Measurements from ENCODE around the gene SCARB1. TPM values are rescaled to one million over a fixed set of nuclear protein-coding genes. Genes with fewer than 3 reads are reported as not detected.

The SCARB1 gene
- total RNA-seq, 4 donors from 2014 or later = 18.6 to 41.8 (median 26.7) TPM

- H3K4me3 ChIP-seq (ENCODE audit: low read depth, poor library complexity, severe bottlenecking) = no peak overlapping the region
- peak; percentile 69 to 96 for DNase-seq (ENCODE audit: low spot score in 2 of 2)
- WGBS, 2 donors = 25 to 29% methylated on average over 20 to 21 of the region's 21 CpGs
- intact Hi-C loops (cut with DNase I; ENCODE audit: low total_unique reads) = loop anchor here (10.0 kb wide), 2 partner anchors 202 to 422 kb away; partner anchors contain the start of gene NCOR2
- TF ChIP-seq POLR2A (IDR thresholded peaks at IDR 0.05) = no peak
- peak in 1 of 3 donors; percentile 95 for TF ChIP-seq CTCF (IDR thresholded peaks at IDR 0.05)
Measured at GRCh38 chr12:124767066-124767821, 96.4 kb downstream of the SCARB1 start.

- DNase-seq (ENCODE audit: low spot score in 2 of 2) = no peak
- TF ChIP-seq POLR2A (IDR thresholded peaks at IDR 0.05) (no peak), CTCF (IDR thresholded peaks at IDR 0.05) (no peak)
- intact Hi-C loops (cut with DNase I; ENCODE audit: low total_unique reads) = loop anchor here (10.0 kb wide), 2 partner anchors 202 to 422 kb away; partner anchors contain the start of gene NCOR2
- no peak overlapping the region for H3K4me3 ChIP-seq (ENCODE audit: low read depth, poor library complexity, severe bottlenecking)
Measured at GRCh38 chr12:124766727-124767065, 97.0 kb downstream of the SCARB1 start.

GRCh38 chr12:124765581-124766489 is 97.8 kb downstream of the SCARB1 start:
- no peak overlapping the region for H3K4me3 ChIP-seq (ENCODE audit: low read depth, poor library complexity, severe bottlenecking)
- DNase-seq (ENCODE audit: low spot score in 2 of 2) = no peak
- no peak for TF ChIP-seq CTCF (IDR thresholded peaks at IDR 0.05)
- no peak for TF ChIP-seq POLR2A (IDR thresholded peaks at IDR 0.05)
- WGBS, 2 donors = 36 to 46% methylated on average over 9 of the region's 9 CpGs
- intact Hi-C loops (cut with DNase I; ENCODE audit: low total_unique reads) = loop anchor here (10.0 kb wide), 2 partner anchors 201 to 421 kb away; partner anchors contain the start of gene NCOR2

GRCh38 chr12:124764870-124765580 is 98.6 kb downstream of the SCARB1 start:
- 51 to 53% methylated on average over 2 of the region's 2 CpGs for WGBS, 2 donors
- H3K4me3 ChIP-seq (ENCODE audit: low read depth, poor library complexity, severe bottlenecking) = no peak overlapping the region
- TF ChIP-seq CTCF (IDR thresholded peaks at IDR 0.05) (no peak), POLR2A (IDR thresholded peaks at IDR 0.05) (no peak)
- intact Hi-C loops (cut with DNase I; ENCODE audit: low total_unique reads) = loop anchor here (10.0 kb wide), 2 partner anchors 200 to 420 kb away; partner anchors contain the start of gene NCOR2
- peak in 1 of 2 donors; percentile 78 for DNase-seq (ENCODE audit: low spot score in 2 of 2)

GRCh38 chr12:124764451-124764850 is 99.2 kb downstream of the SCARB1 start:
- no peak for DNase-seq (ENCODE audit: low spot score in 2 of 2)

More at GRCh38 chr12:124764451-124764850, 99.2 kb downstream of the SCARB1 start:
- WGBS, 2 donors = 52 to 65% methylated on average over 3 of the region's 3 CpGs
- intact Hi-C loops (cut with DNase I; ENCODE audit: low total_unique reads) = loop anchor here (10.0 kb wide), 2 partner anchors 200 to 420 kb away; partner anchors contain the start of gene NCOR2
- H3K4me3 ChIP-seq (ENCODE audit: low read depth, poor library complexity, severe bottlenecking) = no peak overlapping the region
- TF ChIP-seq POLR2A (IDR thresholded peaks at IDR 0.05) (no peak), CTCF (IDR thresholded peaks at IDR 0.05) (no peak)

Measured in lower leg skin (tissue), 4 donors.